Mammary epithelial cell (primary cell): Measurements from ENCODE around the gene PTPN6.

ENCODE experiments used
- EZH2 ChIP-seq: IDR thresholded peaks from 2 replicates; pipeline ENCODE4 v1.6.1; 2012; ENCODE audit warnings: low read length, inconsistent platforms, borderline replicate concordance
- TF ChIP-seq, protein P1 (sequence below), 2 donors: IDR thresholded peaks in 1 of 2; conservative IDR thresholded peaks in 1 of 2; 2 replicates each; pipeline ENCODE4 v1.5.1; 2011 to 2012; ENCODE audit warnings: inconsistent platforms in 2 of 2, low read length in 2 of 2, mild to moderate bottlenecking in 2 of 2, control low read depth in 1 of 2, low read depth in 1 of 2; ENCODE audit not compliant: insufficient read depth in 1 of 2; ENCODE audit errors: extremely low read depth in 1 of 2

GRCh38 chr12:6974180-6974579, 23.0 kb downstream of the PTPN6 start:
- TF ChIP-seq, protein P1, sequence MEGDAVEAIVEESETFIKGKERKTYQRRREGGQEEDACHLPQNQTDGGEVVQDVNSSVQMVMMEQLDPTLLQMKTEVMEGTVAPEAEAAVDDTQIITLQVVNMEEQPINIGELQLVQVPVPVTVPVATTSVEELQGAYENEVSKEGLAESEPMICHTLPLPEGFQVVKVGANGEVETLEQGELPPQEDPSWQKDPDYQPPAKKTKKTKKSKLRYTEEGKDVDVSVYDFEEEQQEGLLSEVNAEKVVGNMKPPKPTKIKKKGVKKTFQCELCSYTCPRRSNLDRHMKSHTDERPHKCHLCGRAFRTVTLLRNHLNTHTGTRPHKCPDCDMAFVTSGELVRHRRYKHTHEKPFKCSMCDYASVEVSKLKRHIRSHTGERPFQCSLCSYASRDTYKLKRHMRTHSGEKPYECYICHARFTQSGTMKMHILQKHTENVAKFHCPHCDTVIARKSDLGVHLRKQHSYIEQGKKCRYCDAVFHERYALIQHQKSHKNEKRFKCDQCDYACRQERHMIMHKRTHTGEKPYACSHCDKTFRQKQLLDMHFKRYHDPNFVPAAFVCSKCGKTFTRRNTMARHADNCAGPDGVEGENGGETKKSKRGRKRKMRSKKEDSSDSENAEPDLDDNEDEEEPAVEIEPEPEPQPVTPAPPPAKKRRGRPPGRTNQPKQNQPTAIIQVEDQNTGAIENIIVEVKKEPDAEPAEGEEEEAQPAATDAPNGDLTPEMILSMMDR (conservative IDR thresholded peaks at IDR 0.05 in 1 of 2, IDR thresholded peaks at IDR 0.05 in 1 of 2; ENCODE audit: extremely low read depth in 1 of 2, insufficient read depth in 1 of 2, low read depth in 1 of 2, low read length in 2 of 2), result no peak
- TF ChIP-seq EZH2, result no peak
